Neural cell (in vitro differentiated cells): Measurements from ENCODE around the gene PCDH9. TPM values are rescaled to one million over a fixed set of nuclear protein-coding genes. Genes with fewer than 3 reads are reported as not detected.

Experiments
- H2AFZ ChIP-seq: fragments of 200-600, 300-800 bp; sonication (generic), shearing (Covaris generic); 2 replicates; pipeline ENCODE4 v1.6.0; 2014; ENCODE audit warnings: low read depth, mild to moderate bottlenecking, antibody characterized with exemption, low read length, moderate library complexity
- H3F3A ChIP-seq: fragments of 200-600 bp; shearing (Covaris generic); 2 replicates; pipeline ENCODE4 v1.6.1; 2016; ENCODE audit warnings: mild to moderate bottlenecking, moderate library complexity, mixed read lengths, antibody characterized with exemption, low read length; ENCODE audit not compliant: insufficient read depth, poor library complexity, severe bottlenecking
- H3K27ac ChIP-seq: fragments of 200-600, 300-800 bp; sonication (generic), shearing (Covaris generic); 2 replicates; pipeline ENCODE4 v1.5.1; 2014; ENCODE audit warnings: mild to moderate bottlenecking, low read length, moderate library complexity
- H3K27me3 ChIP-seq: fragments of 300-800, 200-600 bp; sonication (generic), shearing (Covaris generic); 2 replicates; pipeline ENCODE4 v1.6.0; 2014; ENCODE audit warnings: mild to moderate bottlenecking, low read depth, low read length, moderate library complexity; ENCODE audit not compliant: insufficient read depth
- H3K36me3 ChIP-seq: fragments of 300-800, 200-600 bp; sonication (generic), shearing (Covaris generic); 2 replicates; pipeline ENCODE4 v1.5.1; 2014; ENCODE audit warnings: mild to moderate bottlenecking, antibody characterized with exemption, low read length, moderate library complexity; ENCODE audit not compliant: insufficient read depth
- H3K4me2 ChIP-seq: fragments of 300-800, 200-600 bp; sonication (generic), shearing (Covaris generic); 2 replicates; pipeline ENCODE4 v1.6.0; 2014; ENCODE audit warnings: mild to moderate bottlenecking, low read length
- H3K4me3 ChIP-seq: fragments of 300-800, 200-600 bp; sonication (generic), shearing (Covaris generic); 2 replicates; pipeline ENCODE4 v1.5.1; 2014; ENCODE audit warnings: mild to moderate bottlenecking, low read length, moderate library complexity
- H3K79me2 ChIP-seq: fragments of 200-600 bp; shearing (Covaris generic); replicated peaks from 2 replicates; pipeline ENCODE4 v1.6.0; 2014; ENCODE audit warnings: mild to moderate bottlenecking, low read length, moderate library complexity; ENCODE audit not compliant: insufficient read depth
- H3K9ac ChIP-seq: fragments of 300-800, 200-600 bp; sonication (generic), shearing (Covaris generic); 2 replicates; pipeline ENCODE4 v1.6.1; 2016; ENCODE audit warnings: mild to moderate bottlenecking, low read length, mixed read lengths
- H3K9me2 ChIP-seq: fragments of 200-600 bp; shearing (Covaris generic); 2 replicates; pipeline ENCODE4 v1.6.1; 2016; ENCODE audit warnings: mild to moderate bottlenecking, low read length, mixed read lengths; ENCODE audit not compliant: insufficient read depth
- H3K9me3 ChIP-seq: fragments of 200-600, 300-800 bp; sonication (generic), shearing (Covaris generic); 2 replicates; pipeline ENCODE4 v1.6.1; 2016; ENCODE audit warnings: mild to moderate bottlenecking, mixed run types, low read length, moderate library complexity, mixed read lengths
- H4K20me1 ChIP-seq: fragments of 200-600 bp; shearing (Covaris generic); 2 replicates; pipeline ENCODE4 v1.6.1; 2016; ENCODE audit warnings: mild to moderate bottlenecking, mixed run types; ENCODE audit not compliant: insufficient read depth
- CTCF ChIP-seq: fragments of 450-650 bp; IDR thresholded peaks from 2 replicates; pipeline ENCODE4 v1.5.1; 2014; ENCODE audit warnings: antibody characterized with exemption, mild to moderate bottlenecking, moderate library complexity; ENCODE audit not compliant: poor library complexity, severe bottlenecking
- EP300 ChIP-seq: fragments of 450-650 bp; conservative IDR thresholded peaks from 2 replicates; pipeline ENCODE4 v1.6.1; 2014; ENCODE audit warnings: antibody characterized with exemption, mild to moderate bottlenecking, moderate library complexity; ENCODE audit not compliant: poor library complexity, severe bottlenecking
- EZH2 ChIP-seq: fragments of 200-600, 300-800 bp; shearing (Covaris generic), sonication (generic); IDR thresholded peaks from 2 replicates; pipeline ENCODE4 v1.6.1; 2014; ENCODE audit warnings: antibody characterized with exemption, low read length, borderline replicate concordance, mild to moderate bottlenecking; ENCODE audit not compliant: insufficient read depth, poor library complexity, severe bottlenecking
- MXI1 ChIP-seq: fragments of 450-650 bp; conservative IDR thresholded peaks from 2 replicates; pipeline ENCODE4 v1.6.1; 2014; ENCODE audit warnings: antibody characterized with exemption, mild to moderate bottlenecking; ENCODE audit not compliant: poor library complexity, severe bottlenecking
- POLR2AphosphoS5 ChIP-seq: IDR thresholded peaks from 2 replicates; pipeline ENCODE4 v1.6.1; 2012
- RAD21 ChIP-seq: fragments of 450-650 bp; conservative IDR thresholded peaks from 2 replicates; pipeline ENCODE4 v1.6.1; 2014; ENCODE audit warnings: antibody characterized with exemption, mild to moderate bottlenecking, moderate library complexity
- REST ChIP-seq: IDR thresholded peaks from 2 replicates; pipeline ENCODE4 v1.6.1; 2012; ENCODE audit warnings: borderline replicate concordance
- SMC3 ChIP-seq: fragments of 450-650 bp; conservative IDR thresholded peaks from 2 replicates; pipeline ENCODE4 v1.6.1; 2014; ENCODE audit warnings: antibody characterized with exemption, mild to moderate bottlenecking, moderate library complexity; ENCODE audit not compliant: poor library complexity
- TAF1 ChIP-seq: IDR thresholded peaks from 2 replicates; pipeline ENCODE4 v1.6.1; 2012; ENCODE audit warnings: low read depth
- polyA plus RNA-seq: library from polyadenylated mRNA; depleted of rRNA; stranded (reverse); fragments of >200 nt; gene quantifications from 2 replicates; pipeline ENCODE4 v1.2.3, GENCODE V29; 2014

PCDH9 gene
- polyA plus RNA-seq, 1 donor from 2014 or later: 4.6 TPM

DNA sequence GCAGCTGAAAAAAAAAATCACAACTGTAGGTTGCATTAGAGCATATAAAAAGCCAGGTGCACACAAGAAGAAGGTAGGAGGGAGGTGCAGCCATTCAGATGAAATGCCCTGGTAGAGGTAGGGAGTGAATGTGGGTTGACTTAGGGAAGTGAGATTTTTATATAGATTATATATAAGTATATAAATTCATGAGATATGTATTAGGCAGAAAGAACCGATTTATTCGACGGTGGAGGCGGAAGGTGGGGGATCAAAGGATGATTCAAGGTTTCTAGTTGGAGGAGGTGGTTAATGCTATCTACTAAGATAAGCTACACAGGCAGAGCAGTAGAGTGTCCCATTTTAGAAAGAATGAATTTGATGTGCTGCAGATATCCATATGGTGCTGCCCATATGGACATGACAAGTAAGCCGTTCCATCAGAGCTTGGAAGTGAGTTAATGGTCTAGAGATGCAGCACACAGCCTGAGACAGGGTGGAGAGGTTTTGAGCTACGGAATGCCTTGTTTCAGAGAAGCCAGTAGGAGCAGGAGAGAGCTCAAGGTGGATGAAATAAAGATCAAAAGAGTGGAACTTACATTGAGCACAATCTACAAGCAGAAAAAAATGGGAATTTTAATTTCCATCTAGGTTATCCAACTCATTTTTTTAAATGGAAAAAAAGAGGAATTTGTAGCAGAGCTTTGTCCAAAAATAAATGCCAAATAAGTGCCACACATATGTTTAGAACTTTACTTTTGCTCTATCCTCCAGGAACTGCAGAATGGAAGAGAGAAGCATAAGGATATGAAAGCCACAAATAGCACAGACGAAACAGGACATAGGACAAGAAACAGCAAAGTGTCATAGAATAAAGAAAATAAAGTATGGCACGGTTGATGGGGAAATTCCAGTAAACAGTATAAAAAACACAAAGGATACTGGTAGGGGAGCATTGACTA lies 177.3 kb downstream of the PCDH9 start:
- Histone ChIP-seq H3K79me2 (no peaks in the 10 kb centered on the region), H3K27me3 (no peaks in the 10 kb centered on the region), H4K20me1 (no peaks in the 10 kb centered on the region), H2AFZ (no peak overlapping the region), H3K9me2 (no peaks in the 10 kb centered on the region), H3K4me3 (no peak overlapping the region), H3K4me2 (no peak overlapping the region), H3K9ac (no peak overlapping the region), H3K9me3 (no peaks in the 10 kb centered on the region), H3F3A (no peaks in the 10 kb centered on the region), H3K27ac (no peak overlapping the region), H3K36me3 (no peaks in the 10 kb centered on the region)
- TF ChIP-seq CTCF: no peak

GRCh38 chr13:67049744-67050143 lies 180.4 kb downstream of the PCDH9 start:
- H3K36me3 ChIP-seq: no peaks in the 10 kb centered on the region
- no peaks in the 10 kb centered on the region for H3K79me2 ChIP-seq
- H4K20me1 ChIP-seq: no peaks in the 10 kb centered on the region
- H3K9ac ChIP-seq: no peak overlapping the region
- no peaks in the 10 kb centered on the region for H3K9me3 ChIP-seq
- no peak overlapping the region for H2AFZ ChIP-seq
- no peak overlapping the region for H3K4me3 ChIP-seq
- no peaks in the 10 kb centered on the region for H3F3A ChIP-seq
- H3K9me2 ChIP-seq: no peaks in the 10 kb centered on the region
- no peak overlapping the region for H3K27ac ChIP-seq
- no peaks in the 10 kb centered on the region for H3K27me3 ChIP-seq
- no peak for TF ChIP-seq TAF1
- TF ChIP-seq CTCF: no peak
- no peak for TF ChIP-seq EZH2
- TF ChIP-seq POLR2AphosphoS5: no peak
- no peak for TF ChIP-seq SMC3
- TF ChIP-seq EP300: no peak
- no peak for TF ChIP-seq REST
- no peak for TF ChIP-seq RAD21
- no peak for TF ChIP-seq MXI1
- no peak overlapping the region for H3K4me2 ChIP-seq
